ENCODE data around the gene SLC29A3.
"Not testable (repeated sequence)": the region's sequence is repeated elsewhere in the genome, so short reads cannot be mapped to it uniquely, and the experiment has no call there.

Gene SLC29A3

DNA sequence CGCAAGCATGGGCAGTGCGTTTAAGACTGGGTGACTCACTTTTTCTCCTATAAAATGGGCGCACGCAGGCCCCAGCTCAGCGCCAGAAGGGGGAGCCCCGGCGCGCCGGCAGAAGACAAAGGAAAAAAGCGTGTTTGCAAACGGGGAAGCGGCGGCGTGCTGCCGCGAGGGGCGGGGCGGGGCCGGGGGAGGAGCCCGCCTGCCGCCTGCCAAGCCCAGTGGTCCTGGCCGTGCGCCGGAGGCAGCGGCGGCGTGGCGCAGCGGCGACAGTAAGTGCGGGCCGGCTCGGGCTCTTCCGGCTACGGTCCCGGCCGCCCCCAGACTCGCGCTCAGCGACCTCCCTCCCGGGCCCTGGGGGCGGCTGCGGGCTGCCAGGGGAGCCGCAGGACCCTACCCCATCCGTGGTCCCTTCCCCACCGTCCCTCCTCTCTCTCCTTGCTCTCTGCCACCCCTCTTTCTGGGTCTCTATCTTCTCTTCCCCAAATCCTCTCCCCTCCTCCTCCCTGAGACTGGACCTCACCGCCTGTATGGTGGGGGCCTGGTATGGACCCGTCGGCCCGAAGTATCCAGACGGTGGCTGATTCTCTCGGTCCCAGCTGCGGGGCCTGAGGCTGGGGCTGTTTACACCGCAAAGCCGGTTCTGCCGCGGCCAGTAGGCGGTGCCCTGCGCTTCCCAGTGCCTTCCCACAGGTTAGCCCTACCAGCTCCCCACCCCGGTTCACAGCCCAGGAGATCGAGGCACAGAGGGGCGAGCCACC, at the start of gene SLC29A3:
SLC29A3 (plus strand) TSS at position 218 of the 758 bp plus-strand sequence; CDS start at position 269, 51 bp downstream.
- peak; percentile 63 for DNase-seq

DNA sequence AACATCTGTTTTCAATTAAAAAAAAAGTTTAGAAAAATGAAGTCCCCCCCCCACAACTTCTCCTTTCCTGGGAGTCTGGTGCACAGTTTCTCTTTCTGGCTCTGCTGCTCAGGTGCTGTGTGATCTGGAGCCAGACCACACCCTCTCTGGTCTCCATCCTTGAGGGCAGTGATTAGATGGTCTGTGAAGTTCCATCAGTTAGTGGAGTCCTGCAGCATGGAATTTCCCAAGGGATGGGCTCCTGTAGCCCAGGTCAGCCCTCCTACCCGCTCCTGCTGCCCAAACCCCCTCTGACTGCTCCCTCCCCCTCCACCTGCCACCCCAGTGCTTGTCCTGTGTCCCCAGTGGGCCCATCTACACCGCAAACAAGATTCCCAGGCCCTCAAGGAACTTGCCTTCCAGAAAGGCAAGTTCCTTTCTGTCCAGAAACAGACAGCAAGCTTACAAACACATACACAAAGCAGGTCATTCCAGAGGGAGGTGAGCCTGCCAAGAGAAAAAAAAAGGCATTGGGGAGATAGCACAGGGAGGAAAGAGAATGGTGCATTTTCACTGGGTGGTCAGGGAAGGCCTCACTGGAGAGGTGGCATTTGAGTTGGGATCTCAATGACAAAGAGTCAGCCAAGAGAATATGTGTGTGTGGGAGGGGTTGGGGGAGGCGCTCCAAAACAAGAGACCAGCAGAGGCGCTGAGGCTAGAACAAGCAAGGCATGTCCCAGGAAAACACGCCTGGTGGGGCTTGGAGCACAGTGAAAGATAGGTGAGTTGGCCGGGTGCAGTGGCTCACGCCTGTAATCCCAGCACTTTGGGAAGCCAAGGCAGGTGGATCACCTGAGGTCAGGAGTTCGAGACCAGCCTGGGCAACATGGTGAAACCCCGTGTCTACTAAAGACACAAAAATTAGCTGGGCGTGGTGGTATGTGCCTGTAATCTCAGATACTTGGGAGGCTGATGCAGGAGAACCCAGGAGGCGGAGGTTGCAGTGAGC, 49.5 kb upstream of the SLC29A3 start:
- no peak for DNase-seq

- DNase-seq, result peak; percentile 54
Measured at GRCh38 chr10:71270301-71271220, 48.5 kb upstream of the SLC29A3 start.

DNA sequence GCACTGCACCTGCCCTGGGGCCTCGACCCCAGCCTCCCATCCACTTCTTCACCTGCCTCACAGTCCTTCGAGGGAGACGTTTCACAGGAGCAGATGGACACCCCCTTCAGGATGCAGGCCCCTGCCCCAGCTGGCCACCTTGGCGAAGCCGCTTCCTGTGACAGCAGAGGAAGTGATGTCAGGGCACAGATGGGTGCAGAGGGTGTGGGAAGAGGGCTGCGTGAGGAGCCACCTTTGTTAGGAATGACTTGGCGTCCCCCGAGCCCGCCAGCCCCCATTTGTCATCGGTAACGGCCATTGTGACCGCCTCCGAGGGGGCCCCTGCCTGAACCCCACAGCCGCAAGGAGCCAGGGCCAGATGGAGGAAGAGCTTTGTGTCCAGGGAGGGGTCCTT, 47.4 kb upstream of the SLC29A3 start:
- no peak for DNase-seq

DNA sequence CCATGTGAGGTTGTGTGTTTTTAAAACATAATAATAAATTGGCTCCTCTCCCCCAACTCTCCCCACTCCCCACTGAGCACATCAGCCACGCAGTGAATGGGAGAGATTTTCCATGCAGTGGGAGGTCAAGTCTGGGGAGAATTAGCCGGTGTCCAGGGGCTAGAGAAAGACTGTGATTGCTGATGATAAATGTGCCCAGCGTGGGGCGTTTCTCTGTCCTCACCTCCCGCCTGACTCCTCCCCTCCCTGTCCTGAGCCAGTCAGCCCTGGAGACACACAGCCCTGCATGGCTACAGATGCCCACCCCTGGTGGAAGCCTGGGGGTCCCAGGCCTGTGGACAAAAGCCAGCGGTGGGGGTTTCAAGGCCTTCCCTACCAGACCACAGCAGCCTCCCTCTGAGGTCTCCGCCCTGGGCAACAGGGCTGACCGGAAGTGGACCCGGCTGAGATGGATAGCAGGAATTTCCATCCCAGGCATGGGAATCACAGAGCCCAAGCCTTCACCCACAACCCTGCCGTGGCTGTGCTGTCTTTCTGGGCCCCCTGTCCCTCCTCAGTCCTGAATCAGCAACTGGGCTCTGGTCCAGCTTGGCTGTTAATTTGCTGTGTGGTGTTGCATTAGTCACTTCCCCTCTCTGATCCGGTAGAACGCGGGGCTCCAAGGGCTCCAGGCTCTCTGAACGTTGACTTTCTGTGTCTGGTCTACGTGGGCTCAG, 46.8 kb upstream of the SLC29A3 start:
- no peak for DNase-seq

- not testable (repeated sequence) for DNase-seq
Measured at GRCh38 chr10:71272974-71273373, 46.1 kb upstream of the SLC29A3 start.

DNA sequence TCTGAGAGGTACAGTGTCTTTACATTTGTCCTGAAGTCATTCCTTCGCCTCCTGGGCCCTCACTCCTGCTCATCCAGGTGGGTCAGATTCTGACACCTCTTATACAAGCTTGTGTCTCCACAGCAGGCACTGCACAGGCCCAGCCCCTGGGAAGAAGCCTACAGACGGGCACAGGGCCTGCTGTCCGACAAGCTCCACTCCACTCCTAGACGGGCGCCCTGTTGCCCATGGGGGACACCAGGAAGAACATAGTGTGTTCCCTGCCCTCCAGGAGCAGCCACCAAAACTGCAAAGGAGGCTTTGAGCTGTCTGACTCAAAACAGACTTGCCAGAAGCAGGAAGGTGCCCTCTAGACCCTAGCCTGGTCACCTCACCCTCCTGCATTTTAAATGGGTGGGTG, 45.6 kb upstream of the SLC29A3 start:
- no peak for DNase-seq

GRCh38 chr10:71274901-71275796, 43.9 kb upstream of the SLC29A3 start:
- no peak for DNase-seq

DNA sequence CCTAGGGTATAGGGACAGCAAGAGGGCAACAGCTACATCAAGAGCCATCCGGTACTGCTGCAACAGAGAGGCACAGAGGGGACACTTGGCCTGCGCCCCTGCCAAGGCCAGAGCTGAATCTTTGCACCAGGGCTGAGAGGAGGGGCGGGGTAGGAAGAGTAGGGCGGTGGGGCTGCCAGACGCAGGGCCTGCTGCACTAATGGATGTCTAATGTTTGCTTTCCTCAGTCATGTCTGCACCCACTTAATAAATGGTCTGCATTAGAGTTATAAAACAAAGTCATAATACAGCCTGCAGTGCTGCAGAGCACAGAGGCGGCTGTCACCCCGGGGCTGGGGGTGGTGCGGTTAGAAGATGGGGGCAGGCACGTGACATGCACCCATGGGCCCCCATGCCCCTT, 42.2 kb upstream of the SLC29A3 start:
- DNase-seq, result no peak

DNA sequence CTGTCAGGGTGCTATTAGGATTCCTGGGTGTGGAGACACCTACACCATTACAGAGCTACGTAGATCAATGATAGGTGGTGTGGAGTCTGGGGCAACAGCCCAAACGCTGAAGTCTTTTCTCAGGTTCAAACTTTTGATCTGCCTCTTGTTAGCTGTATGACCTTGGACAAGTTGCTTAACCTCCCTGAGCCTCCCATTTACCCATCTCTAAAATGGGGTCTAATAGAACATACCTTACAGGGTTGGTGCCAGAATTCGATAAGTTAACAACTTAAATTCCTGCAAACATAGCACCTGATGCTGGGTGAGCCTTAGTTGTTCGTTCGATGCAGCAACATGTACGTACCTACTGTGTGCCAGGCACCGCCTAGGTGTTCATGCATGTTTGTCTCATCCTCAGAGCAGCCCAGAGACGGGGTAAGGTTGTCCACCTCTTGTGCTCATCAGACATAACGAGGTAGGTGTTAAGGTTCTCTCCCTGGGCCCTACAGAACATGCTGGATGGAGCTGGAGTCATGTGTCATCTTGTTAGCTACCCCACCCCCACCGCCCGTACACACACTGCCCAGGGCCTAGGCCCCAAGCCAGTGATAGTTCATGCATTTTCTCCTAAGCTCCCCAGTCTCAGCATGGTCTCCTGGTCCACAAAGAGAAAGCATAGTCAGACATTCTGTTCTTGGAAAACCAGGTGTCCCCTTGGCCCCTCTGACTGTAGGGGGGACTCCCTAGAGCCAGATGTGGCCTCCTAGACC, 41.0 kb upstream of the SLC29A3 start:
- no peak for DNase-seq

DNA sequence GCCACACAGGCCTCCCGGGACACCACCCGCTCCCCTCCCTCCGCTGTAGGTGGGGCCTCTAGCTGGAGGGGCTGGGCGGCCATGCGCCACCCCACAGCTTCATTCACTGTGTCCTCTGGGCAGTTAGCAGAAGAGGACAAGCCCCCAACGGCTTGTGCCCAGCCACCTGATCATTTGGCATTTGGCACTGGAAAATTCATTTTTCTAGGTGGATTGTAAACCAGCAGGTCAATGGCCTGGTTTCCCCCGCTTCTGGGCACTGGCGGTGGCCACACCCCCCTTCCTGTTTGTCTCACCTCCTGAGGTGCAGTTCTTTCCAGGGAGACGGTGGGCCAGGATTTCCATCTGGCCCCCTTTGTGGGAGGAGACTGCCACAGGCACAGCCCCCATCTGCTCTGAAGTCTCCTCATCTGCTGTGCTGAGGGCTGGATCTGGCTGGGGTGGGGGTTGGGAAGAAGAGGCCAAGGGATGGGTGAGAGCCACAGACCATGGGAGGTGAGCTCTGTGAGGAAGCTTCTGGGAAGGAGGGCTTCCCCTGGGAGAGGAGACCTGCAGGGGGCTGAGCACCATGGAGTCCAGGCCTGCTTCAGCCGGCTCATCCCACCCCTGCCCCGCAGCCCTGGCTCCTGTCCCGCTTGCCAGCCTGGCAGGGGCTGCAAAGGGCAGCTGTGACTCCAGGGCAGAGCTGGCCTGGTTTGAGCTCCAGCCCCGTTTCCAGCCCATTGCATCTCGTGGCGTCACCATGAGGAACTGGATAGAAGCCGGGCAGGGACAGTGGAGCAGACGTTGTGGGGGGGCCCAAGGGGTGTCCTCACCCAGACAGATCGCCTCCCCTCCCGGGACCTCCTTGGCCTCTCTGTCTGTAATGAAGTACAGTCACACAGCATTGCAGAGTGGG, 40.1 kb upstream of the SLC29A3 start:
- peak; percentile 44 for DNase-seq

- DNase-seq, result no peak
Measured at GRCh38 chr10:71279590-71280170, 39.4 kb upstream of the SLC29A3 start.

GRCh38 chr10:71280216-71280615, 38.8 kb upstream of the SLC29A3 start:
- DNase-seq, result no peak

GRCh38 chr10:71280825-71281224, 38.2 kb upstream of the SLC29A3 start:
- no peak for DNase-seq

- DNase-seq, result no peak
Measured at GRCh38 chr10:71281646-71282322, 37.3 kb upstream of the SLC29A3 start.

DNA sequence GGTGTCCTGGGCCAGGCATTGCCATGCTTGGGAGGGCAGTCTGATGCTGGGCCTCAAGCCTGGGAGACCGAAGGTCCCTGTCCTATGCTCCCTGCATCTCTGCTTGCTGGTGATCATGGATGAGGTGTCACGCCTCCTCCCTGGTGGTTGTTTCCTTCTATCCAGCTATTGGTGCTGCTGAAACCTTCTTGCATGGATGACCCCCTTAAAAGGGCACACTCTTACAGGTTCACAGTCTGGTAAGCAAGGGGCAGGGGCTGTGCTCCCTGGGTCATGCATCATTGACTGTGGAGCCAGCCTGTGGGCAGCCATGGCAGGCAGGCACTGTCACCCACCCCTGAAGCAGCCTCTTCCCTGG, 36.8 kb upstream of the SLC29A3 start:
- DNase-seq, result no peak

GRCh38 chr10:71283410-71283809, 35.6 kb upstream of the SLC29A3 start:
- no peak for DNase-seq

GRCh38 chr10:71283876-71284275, 35.2 kb upstream of the SLC29A3 start:
- no peak for DNase-seq
